ENCODE data around the gene MAP2K5. TPM values are rescaled to one million over a fixed set of nuclear protein-coding genes. Genes with fewer than 3 reads are reported as not detected.

The MAP2K5 gene
- total RNA-seq, 4 donors from 2014 or later, result 8.0 to 14.0 (median 9.1) TPM

DNA sequence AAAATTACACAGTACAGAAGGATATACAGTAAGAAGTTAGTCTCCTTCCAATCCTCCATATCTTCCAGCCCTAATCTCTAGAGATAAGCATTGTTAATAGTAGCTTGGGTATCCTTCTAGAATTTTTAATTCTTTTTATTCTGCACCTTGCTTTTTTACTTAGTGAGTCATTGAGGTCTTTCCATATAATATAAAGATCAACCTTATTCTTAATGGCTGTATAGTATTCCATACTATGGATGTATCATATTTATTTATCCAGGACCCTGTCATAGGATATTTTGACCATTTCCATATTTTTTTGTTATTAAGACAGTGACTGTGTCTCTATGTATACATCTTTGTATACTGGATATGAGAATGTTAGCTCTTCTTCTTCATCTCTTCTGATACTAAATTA lies 246.5 kb downstream of the MAP2K5 start:
- no peak overlapping the region for H3K4me3 ChIP-seq (ENCODE audit: low read depth, poor library complexity, severe bottlenecking)
- intact Hi-C loops (cut with DNase I; ENCODE audit: low total_unique reads), result no loop called here
- TF ChIP-seq CTCF (IDR thresholded peaks at IDR 0.05) (no peak), POLR2A (IDR thresholded peaks at IDR 0.05) (no peak)
- DNase-seq (ENCODE audit: low spot score in 2 of 2), result no peak

DNA sequence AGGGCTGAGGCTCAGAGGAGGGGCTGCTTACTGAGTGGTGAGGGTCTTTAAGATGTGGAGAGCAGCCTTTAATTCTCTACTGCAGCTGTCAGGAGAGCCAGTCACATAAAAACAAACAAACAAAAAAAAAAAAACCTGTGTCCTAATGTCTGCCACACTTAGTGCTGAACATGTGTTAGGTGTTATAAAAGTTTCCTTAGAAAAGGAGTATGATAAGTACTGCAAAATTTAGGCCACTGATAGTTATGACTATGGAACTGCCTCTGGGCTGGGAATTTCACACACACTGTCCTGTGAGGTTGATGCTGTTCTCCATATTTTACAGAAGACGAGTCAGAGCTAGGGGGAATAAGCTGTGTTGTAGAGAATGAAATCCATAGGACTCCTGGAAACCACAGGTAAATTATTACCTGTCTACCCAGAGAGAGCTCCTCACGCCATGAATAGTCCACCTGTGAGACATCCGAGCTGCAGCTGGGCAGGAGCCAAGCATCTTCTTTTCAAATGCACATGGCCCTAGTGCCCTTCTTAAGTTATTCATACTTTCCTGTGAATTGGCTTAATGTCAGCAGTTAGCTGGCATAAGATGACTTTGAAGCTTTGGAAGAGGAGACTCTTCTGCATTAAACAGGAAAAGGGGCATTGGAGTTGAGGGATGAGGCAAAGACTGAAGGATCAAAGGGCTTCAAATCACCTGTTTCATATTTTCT lies 248.3 kb downstream of the MAP2K5 start:
- TF ChIP-seq POLR2A (IDR thresholded peaks at IDR 0.05), result no peak
- TF ChIP-seq CTCF (IDR thresholded peaks at IDR 0.05), result no peak
- intact Hi-C loops (cut with DNase I; ENCODE audit: low total_unique reads), result no loop called here
- no peak overlapping the region for H3K4me3 ChIP-seq (ENCODE audit: low read depth, poor library complexity, severe bottlenecking)
- no peak for DNase-seq (ENCODE audit: low spot score in 2 of 2)
- WGBS, 2 donors, result 93 to 98% methylated on average over 3 of the region's 3 CpGs

GRCh38 chr15:67792250-67792942 lies 249.9 kb downstream of the MAP2K5 start:
- no peak for DNase-seq (ENCODE audit: low spot score in 2 of 2)

GRCh38 chr15:67794832-67795574 lies 252.5 kb downstream of the MAP2K5 start:
- no peak for DNase-seq (ENCODE audit: low spot score in 2 of 2)
- WGBS, 2 donors, result 88 to 94% methylated on average over 4 of the region's 4 CpGs
- intact Hi-C loops (cut with DNase I; ENCODE audit: low total_unique reads), result no loop called here
- TF ChIP-seq CTCF (IDR thresholded peaks at IDR 0.05) (no peak), POLR2A (IDR thresholded peaks at IDR 0.05) (no peak)
- no peak overlapping the region for H3K4me3 ChIP-seq (ENCODE audit: low read depth, poor library complexity, severe bottlenecking)

More at GRCh38 chr15:67792250-67792942, 249.9 kb downstream of the MAP2K5 start:
- TF ChIP-seq POLR2A (IDR thresholded peaks at IDR 0.05) (no peak), CTCF (IDR thresholded peaks at IDR 0.05) (no peak)
- intact Hi-C loops (cut with DNase I; ENCODE audit: low total_unique reads), result no loop called here
- WGBS, 2 donors, result 72 to 74% methylated on average over 8 of the region's 8 CpGs
- no peak overlapping the region for H3K4me3 ChIP-seq (ENCODE audit: low read depth, poor library complexity, severe bottlenecking)

GRCh38 chr15:67796196-67797127 lies 254.0 kb downstream of the MAP2K5 start:
- WGBS, 2 donors, result 80 to 82% methylated on average over 4 of the region's 4 CpGs
- TF ChIP-seq POLR2A (IDR thresholded peaks at IDR 0.05) (no peak), CTCF (IDR thresholded peaks at IDR 0.05) (no peak)
- no peak overlapping the region for H3K4me3 ChIP-seq (ENCODE audit: low read depth, poor library complexity, severe bottlenecking)
- intact Hi-C loops (cut with DNase I; ENCODE audit: low total_unique reads), result no loop called here
- no peak for DNase-seq (ENCODE audit: low spot score in 2 of 2)
